GM12872 (cell line): ENCODE results near the gene LRIT3.

ENCODE experiments used
- TF ChIP-seq, protein P1 (sequence below): IDR thresholded peaks from 3 replicates; pipeline ENCODE4 v1.5.1; 2011; ENCODE audit warnings: low read depth, mild to moderate bottlenecking, low read length, moderate library complexity; ENCODE audit not compliant: insufficient read depth

The LRIT3 gene

DNA sequence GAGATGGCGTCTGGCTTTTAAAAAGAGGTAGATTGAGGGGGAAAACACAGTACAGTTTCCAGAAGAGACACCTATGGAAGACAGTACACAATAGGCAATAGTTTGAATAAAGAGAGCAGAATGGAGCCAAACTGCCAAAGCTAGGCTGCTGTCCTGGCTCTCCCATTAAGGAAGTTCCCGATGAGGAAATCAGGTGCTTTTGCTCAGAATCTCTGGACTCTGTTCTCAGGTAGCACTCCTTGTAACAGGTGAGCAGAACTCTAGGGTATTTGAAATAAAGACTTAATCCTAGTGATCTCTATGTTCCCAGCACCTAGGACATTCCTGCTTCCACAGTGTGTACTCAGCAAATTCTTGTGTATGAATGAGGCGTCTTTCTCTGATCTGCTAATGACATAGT, 66.4 kb downstream of the LRIT3 start:
- TF ChIP-seq, protein P1, sequence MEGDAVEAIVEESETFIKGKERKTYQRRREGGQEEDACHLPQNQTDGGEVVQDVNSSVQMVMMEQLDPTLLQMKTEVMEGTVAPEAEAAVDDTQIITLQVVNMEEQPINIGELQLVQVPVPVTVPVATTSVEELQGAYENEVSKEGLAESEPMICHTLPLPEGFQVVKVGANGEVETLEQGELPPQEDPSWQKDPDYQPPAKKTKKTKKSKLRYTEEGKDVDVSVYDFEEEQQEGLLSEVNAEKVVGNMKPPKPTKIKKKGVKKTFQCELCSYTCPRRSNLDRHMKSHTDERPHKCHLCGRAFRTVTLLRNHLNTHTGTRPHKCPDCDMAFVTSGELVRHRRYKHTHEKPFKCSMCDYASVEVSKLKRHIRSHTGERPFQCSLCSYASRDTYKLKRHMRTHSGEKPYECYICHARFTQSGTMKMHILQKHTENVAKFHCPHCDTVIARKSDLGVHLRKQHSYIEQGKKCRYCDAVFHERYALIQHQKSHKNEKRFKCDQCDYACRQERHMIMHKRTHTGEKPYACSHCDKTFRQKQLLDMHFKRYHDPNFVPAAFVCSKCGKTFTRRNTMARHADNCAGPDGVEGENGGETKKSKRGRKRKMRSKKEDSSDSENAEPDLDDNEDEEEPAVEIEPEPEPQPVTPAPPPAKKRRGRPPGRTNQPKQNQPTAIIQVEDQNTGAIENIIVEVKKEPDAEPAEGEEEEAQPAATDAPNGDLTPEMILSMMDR = no peak

DNA sequence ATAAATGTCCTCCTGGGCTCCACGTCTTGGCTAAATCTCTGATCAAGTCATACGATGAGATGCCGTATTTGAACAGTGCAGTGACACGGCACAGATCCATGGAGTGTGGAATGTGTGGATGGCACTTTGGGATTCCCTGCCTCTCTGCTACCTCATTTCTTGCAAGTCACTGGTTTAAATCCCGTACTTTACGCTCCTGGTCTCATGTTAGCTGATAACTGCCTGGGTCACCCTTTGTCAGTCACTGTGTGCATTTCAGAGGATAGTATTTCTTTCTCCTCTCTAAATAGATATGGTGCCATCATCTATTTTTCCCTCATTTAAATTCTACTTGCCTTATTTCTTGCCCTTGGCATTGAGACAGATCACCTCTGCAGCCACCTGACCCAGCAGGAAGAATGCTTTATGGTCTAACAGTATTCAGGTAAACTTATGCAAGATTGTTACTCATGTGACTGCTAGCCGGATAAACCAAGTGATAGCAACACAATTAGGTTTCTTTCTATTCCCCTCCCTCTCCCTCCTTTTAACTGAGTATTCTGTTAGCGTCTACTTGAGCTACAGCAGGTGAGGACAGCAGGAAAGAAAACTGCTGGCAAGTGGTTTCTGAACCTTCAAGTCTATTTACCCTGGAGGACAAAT, 67.6 kb downstream of the LRIT3 start:
- TF ChIP-seq, protein P1 = no peak

DNA sequence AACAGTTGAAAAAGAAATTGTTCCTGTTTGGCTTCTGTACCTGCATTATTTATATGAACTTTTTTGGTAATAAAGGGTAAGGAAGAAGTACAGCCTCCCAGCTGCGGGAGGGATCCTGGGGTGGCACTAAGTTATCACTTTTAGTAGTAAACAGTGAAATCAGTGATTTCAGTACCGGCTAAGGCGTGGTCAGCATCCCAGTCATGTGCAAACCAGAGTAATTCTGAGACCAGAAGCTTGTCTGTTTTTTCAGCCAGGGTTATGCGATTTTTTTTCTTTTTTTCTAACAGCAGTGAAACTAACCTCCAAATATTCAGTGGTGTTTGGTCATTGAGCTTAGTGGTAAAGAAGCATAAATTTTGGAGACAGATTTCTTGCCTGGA, 68.1 kb downstream of the LRIT3 start:
- TF ChIP-seq, protein P1 = no peak

DNA sequence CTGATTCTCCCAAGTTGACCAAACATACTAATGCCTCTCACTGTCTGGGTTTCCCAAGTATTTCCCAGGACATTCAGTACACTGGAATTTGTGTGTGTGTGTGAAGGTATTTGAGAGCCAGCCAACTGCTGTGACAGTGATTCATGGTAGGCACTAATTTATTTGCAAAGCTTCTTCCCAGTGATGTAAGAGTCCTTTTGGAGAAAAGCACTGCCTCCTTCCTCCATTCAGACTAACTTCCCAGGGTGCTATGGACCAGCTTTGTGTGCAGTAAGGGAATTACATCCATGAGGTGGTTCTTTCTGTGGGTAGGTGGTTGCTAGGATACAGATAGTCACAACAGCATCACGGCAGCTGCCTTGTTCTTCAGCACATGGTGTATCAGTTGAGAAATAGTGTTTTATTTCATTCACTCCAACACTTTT, 73.5 kb downstream of the LRIT3 start:
- TF ChIP-seq, protein P1 = no peak
